ENCODE data around the gene TRABD2B.

GRCh38 chr1:47727697-47728085, 269.5 kb downstream of the TRABD2B start:
- TF ChIP-seq EZH2phosphoT487 (IDR thresholded peaks at IDR 0.05; ENCODE audit: low read depth, severe bottlenecking, unreplicated experiment), result no peak
- no peak for TF ChIP-seq CTCF (IDR thresholded peaks at IDR 0.05; ENCODE audit: poor library complexity)
- TF ChIP-seq EZH2 (IDR thresholded peaks at IDR 0.05; ENCODE audit: borderline replicate concordance), result no peak

Data from hepatocyte (in vitro differentiated cells).